ENCODE data around the gene SLMAP. TPM values are rescaled to one million over a fixed set of nuclear protein-coding genes. Genes with fewer than 3 reads are reported as not detected.

Gene SLMAP
- total and polyA plus RNA-seq, 2 experiments from 2014 or later: 32.1 to 73.0 TPM

GRCh38 chr3:57841818-57842217 lies 85.7 kb downstream of the SLMAP start (continued):
- TF ChIP-seq ZNF462 (CRISPR knock-in tag; IDR thresholded peaks at IDR 0.05) (no peak), POLR2AphosphoS5 (IDR thresholded peaks at IDR 0.05; ENCODE audit: low read depth) (no peak), STAT1 (IDR thresholded peaks at IDR 0.05; ENCODE audit: unreplicated experiment) (no peak)

- no peak overlapping the region for H3K4me3 ChIP-seq
- no peak overlapping the region for H3K4me2 ChIP-seq
- H3F3A ChIP-seq (replicated peaks; ENCODE audit: low read depth): no peaks in the 10 kb centered on the region
- H3K79me2 ChIP-seq (replicated peaks; ENCODE audit: insufficient read depth): no peaks in the 10 kb centered on the region
- DNase-seq (ENCODE audit: low spot score) (no peak), ATAC-seq (no peak)
- no peaks in the 10 kb centered on the region for H3K4me1 ChIP-seq (ENCODE audit: insufficient read depth)
- peaks cover 4% of the 10 kb centered on the region; the same call in 2 of the 3 replicates for H3K36me3 Mint-ChIP-seq (ENCODE audit: low read depth)
- no peak overlapping the region for H3K27ac Mint-ChIP-seq
- no peaks in the 10 kb centered on the region for H3K36me3 ChIP-seq (ENCODE audit: insufficient read depth)
- H3K9me2 ChIP-seq (ENCODE audit: insufficient read depth): no peaks in the 10 kb centered on the region
- H3K4me1 Mint-ChIP-seq: no peaks in the 10 kb centered on the region
- H4K20me1 ChIP-seq (replicated peaks; ENCODE audit: insufficient read depth): no peaks in the 10 kb centered on the region
- no peak overlapping the region for H3K4me3 Mint-ChIP-seq
- no peak overlapping the region for H2AFZ ChIP-seq
- H3K27me3 Mint-ChIP-seq (ENCODE audit: insufficient read depth, low read depth, poor library complexity): no peaks in the 10 kb centered on the region
- H3K27me3 ChIP-seq (ENCODE audit: insufficient read depth): no peaks in the 10 kb centered on the region
- no peaks in the 10 kb centered on the region for H3K9me3 Mint-ChIP-seq
- no peak overlapping the region for H3K27ac ChIP-seq (ENCODE audit: low read depth)
- TF ChIP-seq JUNB (IDR thresholded peaks at IDR 0.05; ENCODE audit: unreplicated experiment) (no peak), ZNF462 (CRISPR knock-in tag; IDR thresholded peaks at IDR 0.05) (no peak), EZH2phosphoT487 (IDR thresholded peaks at IDR 0.05; ENCODE audit: unreplicated experiment) (no peak), EZH2 (IDR thresholded peaks at IDR 0.05; ENCODE audit: low read depth, unreplicated experiment) (no peak), ZNF331 (CRISPR knock-in tag; IDR thresholded peaks at IDR 0.05; ENCODE audit: low read depth) (no peak), CTCF (conservative IDR thresholded peaks at IDR 0.05; ENCODE audit: low read depth in 2 of 2) (no peak)
Observed at GRCh38 chr3:57848177-57848738, 92.1 kb downstream of the SLMAP start.
